HG02610 (cell line): Measurements from ENCODE around the gene GNAQ.
"Not testable (repeated sequence)": the region's sequence is repeated elsewhere in the genome, so short reads cannot be mapped to it uniquely, and the experiment has no call there.

ENCODE experiments used
- ATAC-seq: cut with Tn5 transposase; IDR thresholded peaks from one replicate; pipeline ENCODE4 v1.9.1; 2021; ENCODE audit warnings: mild to moderate bottlenecking, moderate library complexity; ENCODE audit not compliant: unreplicated experiment

The GNAQ gene

GRCh38 chr9:77750981-77751340, 280.6 kb downstream of the GNAQ start:
- ATAC-seq: no peak

GRCh38 chr9:77750284-77750683, 281.3 kb downstream of the GNAQ start:
- no peak for ATAC-seq

DNA sequence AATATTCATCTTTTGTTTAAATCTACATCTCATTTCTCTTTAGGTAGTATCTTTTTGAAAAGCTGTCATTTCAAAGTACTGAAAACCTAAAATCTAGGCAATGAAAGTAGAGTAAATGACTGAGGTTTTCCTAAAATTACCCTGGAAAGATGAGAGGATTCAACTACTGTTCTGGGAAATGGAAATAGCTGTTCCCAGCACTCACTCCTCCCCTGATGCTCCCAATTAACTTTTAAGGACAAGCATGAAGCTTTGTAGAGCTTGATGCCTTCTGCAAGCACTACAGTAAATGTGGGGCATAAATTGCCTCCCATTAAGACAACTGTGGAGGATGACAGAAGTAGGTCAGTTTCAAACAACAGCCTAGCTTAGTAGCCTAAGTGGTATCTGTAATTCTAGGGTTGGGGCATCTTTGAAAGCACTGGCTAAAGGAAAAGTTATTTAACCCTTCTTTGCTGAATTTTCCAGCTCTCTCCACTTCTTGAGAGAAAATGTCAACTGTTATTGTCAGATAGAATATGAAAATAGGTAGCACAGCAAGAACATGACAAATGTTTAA, 283.3 kb downstream of the GNAQ start:
- no peak for ATAC-seq

DNA sequence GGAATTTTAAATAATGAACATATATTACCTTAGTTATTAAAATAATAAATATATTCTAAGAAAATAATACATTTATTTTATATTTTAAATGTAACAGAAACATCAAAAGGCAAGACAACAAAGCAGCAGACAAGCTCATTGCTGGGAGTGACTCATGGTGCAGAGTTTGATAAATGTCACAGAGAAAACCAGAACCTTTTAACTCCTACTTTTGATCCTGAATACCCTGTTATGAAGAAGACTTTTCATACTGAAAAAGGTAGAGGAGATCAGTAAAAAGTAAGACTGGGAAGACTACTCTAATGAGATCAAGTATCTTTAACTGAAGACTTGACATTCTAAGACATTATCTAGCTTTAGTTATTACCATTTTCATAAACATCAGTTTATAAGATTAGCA, 284.4 kb downstream of the GNAQ start:
- no peak for ATAC-seq

GRCh38 chr9:77744841-77745430, 286.7 kb downstream of the GNAQ start:
- ATAC-seq: no peak

GRCh38 chr9:77743386-77743785, 288.2 kb downstream of the GNAQ start:
- no peak for ATAC-seq

- no peak for ATAC-seq
Measured at GRCh38 chr9:77738932-77739331, 292.7 kb downstream of the GNAQ start.

GRCh38 chr9:77735494-77735893, 296.1 kb downstream of the GNAQ start:
- ATAC-seq: no peak

GRCh38 chr9:77731930-77732329, 299.7 kb downstream of the GNAQ start:
- peak; percentile 69 for ATAC-seq

DNA sequence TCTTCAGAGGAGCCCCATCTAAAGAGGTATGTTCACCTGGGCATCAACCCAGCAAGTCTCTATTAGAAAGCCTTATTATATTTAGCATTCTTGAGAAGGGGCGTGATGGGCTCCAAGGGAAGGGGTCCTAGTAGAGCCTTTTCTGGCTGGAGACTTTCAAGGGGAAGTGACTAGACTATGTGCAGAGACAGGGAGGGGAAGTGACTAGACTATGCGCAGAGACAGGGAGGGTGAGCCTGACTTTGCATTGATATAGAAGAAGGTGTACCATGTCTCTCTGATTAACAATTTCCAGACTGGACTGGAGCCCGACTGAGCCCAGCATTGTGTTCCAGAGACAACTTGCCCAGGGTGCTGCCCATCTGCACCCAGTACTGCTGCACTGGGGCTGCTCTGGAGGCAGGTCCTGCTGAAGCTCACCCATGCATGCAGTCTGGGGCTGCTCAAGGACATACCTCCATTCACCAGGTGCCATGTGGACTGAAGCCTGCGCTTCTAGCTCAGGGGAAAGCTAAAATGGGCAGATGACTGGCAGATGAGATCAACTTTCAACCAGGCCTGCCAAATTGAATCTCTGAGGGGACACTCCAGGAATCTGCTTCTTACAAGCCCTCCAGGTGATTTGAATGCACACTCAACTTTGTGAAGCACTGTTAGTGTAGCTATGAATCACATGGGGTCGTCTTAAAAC, 300.5 kb downstream of the GNAQ start:
- no peak for ATAC-seq

DNA sequence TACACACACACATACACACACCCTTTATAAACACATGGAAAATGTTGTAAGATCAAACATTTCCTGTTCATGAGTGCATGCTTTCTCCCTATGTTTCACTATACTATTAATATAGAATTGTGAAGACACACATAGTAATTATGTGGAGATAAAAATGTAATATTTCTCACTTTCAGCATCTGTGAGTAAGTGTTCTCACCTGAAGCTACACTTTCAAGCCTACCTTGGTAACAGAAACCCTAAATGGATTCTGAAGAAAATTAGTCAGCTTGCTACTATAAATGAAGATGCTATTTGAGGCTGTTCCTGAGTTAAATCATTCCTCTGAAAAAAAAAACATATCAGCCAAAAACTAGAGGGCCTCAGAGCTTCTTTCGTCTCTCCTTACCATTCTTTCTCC, 302.4 kb downstream of the GNAQ start:
- no peak for ATAC-seq

DNA sequence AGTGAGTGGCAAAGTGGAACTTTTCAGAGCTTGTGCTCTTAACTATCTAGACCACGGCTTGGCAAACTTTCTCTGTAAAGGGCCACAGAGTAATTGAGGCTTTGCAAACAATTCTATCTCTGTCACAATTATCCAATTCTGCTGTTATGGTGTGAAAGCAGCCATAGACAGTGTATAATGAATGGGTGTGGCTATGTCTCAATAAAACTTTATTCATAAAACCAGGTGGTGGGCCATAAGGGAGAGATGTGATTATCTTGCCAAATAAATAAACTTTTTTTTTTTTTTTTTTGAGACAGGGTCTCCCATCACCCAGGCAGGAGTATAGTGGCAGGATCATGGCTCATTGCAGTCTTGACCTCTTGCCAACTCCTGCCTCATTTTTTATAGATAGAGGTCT, 304.8 kb downstream of the GNAQ start:
- ATAC-seq: no peak

DNA sequence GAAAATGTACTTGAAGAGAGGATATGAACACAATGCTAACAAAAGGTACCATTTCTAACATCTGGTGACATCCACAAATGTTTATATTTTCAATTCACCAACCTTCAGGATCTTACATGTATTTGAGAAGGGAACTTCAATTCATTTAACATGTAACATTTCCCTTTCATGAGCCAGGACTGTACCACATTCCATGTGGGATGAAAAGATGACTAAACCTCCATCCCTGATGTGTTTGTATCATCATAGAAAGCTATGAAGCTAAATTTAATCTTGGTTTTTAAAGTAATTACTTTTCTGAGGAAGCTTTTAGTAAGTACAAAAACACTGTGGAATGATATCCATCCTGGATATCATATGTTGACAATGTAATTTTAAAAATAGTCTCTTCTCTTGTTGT, 305.3 kb downstream of the GNAQ start:
- ATAC-seq: no peak

DNA sequence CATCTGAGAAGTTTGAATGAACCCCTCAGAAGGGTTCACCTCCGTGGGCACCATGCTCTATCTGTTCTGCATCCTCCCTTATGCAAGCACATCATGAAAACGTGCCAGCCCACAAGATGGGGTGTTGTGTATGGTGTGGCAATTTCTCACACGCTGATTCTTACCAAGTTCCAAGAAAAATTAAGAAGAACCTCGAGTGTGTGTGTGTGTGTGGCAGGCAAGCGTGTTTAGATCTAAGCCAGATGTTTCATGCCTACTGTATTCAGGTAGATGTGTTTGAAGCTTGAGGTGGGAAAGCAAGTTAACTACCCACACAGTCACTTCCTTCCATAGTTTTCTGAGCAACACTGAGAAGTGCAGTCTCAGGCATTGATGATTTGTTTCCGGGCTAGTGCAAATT, 305.8 kb downstream of the GNAQ start:
- ATAC-seq: no peak

GRCh38 chr9:77725046-77725694, 306.4 kb downstream of the GNAQ start:
- ATAC-seq: no peak

GRCh38 chr9:77721156-77721555, 310.5 kb downstream of the GNAQ start:
- not testable (repeated sequence) for ATAC-seq

DNA sequence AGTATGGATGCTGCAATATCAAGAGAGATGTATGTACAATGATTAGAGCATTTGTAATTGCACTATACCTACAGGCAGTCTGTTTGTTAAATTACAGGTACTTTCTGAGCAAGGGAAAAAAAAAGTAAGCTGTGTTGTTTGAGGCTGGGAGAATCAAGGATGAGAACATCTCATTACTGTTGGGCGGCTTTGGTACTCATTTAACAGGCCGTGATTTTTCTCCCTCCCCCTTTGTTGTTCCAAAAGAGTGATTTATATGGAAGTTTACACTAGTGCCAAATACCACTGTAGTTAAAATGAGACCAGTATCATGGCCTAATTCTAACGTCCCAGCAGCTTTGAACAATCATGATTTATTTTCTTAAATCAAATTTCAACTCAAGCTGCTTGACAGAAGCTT, 312.3 kb downstream of the GNAQ start:
- no peak for ATAC-seq

DNA sequence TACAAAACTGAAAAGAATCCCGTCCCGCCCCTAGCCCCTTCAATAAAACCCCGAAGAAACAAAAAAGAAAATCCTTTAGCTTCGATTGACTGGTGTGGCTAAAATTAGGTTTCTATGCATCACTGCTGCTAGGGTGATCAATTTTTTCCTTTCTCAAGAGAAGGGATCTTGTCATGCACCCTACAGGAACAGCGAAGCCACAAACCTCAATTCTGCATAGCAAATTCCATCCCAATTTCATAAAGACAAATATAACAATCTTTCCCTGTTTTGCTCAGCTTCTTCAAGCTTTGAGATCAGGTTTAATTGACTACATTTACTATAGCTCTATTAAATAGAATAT, 313.3 kb downstream of the GNAQ start:
- ATAC-seq: not testable (repeated sequence)

- not testable (repeated sequence) for ATAC-seq
Measured at GRCh38 chr9:77717608-77718297, 313.9 kb downstream of the GNAQ start.

DNA sequence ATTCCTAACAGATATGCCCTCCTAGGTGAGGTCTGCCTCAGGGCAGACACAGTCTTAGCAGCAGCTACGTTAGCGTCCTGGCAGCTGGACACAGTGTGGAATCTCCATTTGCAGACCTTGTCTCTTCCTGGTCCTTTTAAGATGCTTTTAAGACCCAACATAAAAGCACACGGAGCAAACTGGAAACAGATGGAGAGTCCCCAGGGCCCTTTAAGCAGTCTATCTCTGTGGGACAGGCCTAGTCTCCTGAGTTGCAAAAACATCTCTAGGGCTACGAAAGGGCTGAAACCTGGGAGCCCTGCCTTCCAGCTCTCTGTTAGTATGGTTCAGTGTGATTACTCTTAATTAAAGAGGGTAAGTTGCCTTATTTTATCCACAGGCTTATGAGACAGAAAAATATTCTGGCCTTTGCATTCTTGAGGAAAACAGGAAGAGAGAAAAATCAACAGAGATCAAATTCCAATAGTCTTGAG, 317.5 kb downstream of the GNAQ start:
- no peak for ATAC-seq

DNA sequence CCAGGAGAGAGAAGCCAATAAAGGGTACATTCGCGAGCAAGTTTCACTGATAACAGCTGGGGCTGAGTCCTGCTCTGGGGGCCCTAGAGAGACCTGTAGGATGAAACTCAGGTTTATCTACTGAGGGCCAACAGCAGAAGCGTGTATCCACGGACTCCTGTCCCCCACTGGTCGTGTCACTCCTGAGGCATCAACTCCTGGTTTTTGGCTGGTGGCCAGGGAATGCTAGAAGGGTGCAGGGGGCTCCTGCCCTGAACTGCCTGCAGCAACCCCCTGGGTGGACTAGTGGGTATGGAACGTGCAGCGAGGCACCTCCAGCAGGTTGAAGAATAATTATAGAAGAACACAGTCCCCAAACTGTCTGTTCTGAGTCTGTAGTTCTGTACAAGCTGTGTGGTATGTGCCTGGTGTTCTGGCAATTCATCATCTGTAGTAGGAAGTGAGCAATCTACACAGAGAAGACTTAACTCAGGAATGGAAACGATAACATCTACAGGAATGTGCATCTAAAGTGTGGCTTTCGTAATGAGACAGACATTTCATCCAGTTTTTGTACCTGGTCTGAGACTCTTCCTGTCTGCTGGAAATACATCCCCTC, 319.0 kb downstream of the GNAQ start:
- no peak for ATAC-seq
